ENCODE results near the gene MRRF.

GRCh38 chr9:122374885-122375420, 110.3 kb downstream of the MRRF start:
- TF ChIP-seq, protein P1, sequence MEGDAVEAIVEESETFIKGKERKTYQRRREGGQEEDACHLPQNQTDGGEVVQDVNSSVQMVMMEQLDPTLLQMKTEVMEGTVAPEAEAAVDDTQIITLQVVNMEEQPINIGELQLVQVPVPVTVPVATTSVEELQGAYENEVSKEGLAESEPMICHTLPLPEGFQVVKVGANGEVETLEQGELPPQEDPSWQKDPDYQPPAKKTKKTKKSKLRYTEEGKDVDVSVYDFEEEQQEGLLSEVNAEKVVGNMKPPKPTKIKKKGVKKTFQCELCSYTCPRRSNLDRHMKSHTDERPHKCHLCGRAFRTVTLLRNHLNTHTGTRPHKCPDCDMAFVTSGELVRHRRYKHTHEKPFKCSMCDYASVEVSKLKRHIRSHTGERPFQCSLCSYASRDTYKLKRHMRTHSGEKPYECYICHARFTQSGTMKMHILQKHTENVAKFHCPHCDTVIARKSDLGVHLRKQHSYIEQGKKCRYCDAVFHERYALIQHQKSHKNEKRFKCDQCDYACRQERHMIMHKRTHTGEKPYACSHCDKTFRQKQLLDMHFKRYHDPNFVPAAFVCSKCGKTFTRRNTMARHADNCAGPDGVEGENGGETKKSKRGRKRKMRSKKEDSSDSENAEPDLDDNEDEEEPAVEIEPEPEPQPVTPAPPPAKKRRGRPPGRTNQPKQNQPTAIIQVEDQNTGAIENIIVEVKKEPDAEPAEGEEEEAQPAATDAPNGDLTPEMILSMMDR (conservative IDR thresholded peaks at IDR 0.05 in 1 of 2, IDR thresholded peaks at IDR 0.05 in 1 of 2; ENCODE audit: low read depth in 1 of 2, low read length in 2 of 2) = no peak
- TF ChIP-seq EZH2 (IDR thresholded peaks at IDR 0.05; ENCODE audit: low read length, missing control alignments) = no peak

All from fibroblast of lung (primary cell).